Stimulated activated CD4-positive, alpha-beta T cell treated with anti-CD3 and anti-CD28 coated beads, Interleukin-2, amount 100 ng/mL, for 4 hours (primary cell): ENCODE data around the gene ITPR1.
"Not testable (repeated sequence)": the region's sequence is repeated elsewhere in the genome, so short reads cannot be mapped to it uniquely, and the experiment has no call there.

ENCODE experiments used
- DNase-seq: peaks from one replicate; pipeline ENCODE4 v3.0.0-alpha.2; 2020; ENCODE audit warnings: low read depth

The ITPR1 gene

DNA sequence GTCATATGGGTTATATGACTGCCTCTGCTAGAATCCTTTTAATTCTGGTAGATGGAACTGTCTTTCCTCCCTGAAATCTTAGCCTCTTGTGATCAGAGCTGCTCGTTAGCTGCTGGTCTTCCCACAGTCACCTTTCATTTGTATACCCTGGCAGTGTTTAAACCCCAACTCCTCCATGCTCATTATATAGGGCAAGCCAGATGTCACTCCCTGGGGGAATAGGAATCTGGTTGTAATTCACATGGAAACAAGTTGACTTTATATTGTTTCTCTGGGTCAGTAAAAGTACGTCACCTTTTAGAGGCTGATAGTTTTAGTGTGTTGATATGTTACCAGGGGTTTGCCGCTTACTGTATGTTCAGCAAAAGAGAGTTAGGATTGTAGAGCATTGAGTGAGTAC lies 103.5 kb downstream of the ITPR1 start:
- no peak for DNase-seq

DNA sequence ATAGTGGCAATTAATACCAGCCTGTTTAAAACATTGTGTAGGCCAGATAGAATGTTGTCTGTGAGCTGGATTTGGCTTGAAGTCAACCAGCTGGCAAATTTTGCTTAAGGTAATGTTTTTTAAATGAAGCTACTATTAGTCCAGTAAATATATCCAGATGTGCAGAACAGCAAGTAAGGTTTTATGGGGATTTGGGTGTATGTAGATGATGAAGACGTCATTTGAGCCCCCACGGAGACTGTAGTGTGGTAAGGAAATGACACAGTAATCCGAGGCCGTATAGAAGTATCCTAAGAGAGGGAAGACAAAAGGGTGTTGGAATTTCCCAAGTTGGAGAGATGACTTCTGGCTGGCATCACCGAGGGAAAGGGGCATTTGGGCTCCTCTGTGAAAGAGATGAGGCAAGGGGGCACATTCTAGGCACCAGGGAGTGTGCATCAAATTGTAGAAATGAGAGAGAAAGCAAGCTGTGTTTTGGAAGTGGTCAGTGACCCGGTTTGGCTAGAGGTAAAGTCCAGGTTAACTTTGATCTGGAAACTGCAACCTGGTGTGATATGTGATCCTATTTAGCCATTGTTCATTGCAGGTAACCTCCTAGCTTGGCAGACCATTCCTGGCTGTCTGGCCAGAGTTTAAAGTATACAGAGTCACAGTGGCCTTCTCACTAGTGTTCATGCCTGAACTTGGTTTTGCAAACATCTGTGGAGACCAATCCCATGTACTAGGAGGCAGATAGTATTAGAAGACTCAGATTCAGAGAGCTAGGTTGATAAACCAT lies 104.2 kb downstream of the ITPR1 start:
- no peak for DNase-seq

DNA sequence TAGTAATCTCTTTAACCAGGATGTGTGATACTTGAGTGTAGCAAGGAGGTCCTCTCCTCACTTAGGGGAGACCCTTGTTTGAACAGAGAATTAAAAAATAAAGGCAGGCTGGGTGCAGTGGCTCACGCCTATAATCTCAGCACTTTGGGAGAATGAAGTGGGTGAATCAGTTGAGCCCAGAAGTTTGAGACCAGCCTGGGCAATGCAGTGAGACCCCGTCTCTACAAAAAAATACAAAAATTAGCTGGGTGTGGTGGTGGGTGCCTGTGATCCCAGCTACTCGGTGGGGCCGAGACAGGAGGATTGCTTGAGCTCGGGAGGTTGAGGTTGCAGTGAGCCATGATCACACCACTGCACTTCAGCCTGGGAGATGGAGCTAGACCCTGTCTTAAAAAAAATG lies 105.1 kb downstream of the ITPR1 start:
- DNase-seq = not testable (repeated sequence)

DNA sequence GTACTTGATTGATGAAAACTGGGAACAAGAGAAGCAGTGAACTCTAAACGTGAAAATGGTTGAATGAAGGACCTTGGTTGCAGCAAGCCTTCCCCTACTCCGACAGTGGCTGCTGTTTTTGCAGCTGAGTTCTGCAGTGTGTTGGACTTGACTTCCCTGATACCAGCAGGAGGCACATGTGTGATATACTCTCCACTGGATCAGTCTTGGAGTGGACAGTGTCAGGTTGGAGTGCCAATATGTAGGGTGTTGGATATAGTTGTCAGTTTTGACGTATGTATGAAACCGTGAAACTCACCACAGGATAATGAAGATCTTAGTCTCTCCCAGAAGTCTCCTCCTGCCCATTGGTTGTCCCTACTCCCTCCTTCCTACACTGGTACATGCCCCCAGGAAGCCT lies 106.5 kb downstream of the ITPR1 start:
- DNase-seq = no peak

DNA sequence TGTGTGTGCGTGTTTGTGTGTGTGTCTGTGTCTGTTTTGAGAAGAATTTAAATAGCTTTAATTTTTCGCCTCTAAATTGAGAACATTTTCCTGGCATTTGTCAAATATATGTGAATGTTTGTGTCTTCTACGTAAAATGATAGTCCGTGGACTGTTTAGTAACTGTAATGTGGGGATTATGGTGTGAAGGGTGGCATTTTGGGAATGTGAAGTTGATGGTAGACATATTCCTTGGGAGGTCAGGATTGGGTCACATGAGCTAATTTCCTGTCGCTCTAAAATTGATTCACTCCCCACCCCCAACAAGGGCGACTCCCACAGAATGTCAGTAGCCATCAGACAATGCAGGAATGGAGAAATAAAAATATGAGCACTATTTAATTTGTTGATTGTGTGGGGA lies 107.3 kb downstream of the ITPR1 start:
- no peak for DNase-seq

DNA sequence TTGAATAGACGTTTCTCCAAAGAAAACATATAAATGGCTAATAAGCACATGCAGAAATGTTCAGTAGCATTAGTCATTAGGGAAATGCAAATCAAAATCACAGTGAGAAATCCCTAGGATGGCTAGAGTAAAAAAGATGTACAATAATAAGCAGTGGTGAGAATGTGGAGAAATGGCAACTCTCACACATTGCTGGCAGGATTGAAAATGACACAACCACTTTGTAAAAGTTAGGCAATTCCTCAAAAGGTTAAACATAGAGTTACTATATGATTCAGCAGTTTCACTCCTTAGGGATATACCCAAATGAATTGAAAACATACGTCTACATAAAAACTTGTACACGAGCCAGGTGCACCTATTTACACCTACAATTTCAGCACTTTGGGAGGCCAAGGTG lies 108.7 kb downstream of the ITPR1 start:
- DNase-seq = no peak

DNA sequence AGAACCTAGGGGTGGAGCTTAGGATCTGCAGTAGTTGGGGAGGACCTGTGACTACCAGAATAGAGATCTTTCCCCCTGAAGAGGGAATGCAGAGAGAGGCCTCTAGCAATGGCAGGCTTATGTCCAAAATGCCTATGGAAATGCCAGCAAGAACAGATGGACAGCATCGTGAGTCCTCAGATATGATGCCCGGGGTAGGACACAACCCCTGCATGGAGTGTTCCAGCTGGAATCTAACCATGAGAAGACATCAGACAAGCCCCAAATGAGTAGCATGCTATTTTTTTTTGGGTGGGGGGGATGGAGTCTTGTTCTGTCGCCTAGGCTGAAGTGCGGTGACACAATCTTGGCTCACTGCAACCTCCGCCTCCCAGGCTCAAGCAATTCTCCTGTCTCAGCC lies 111.5 kb downstream of the ITPR1 start:
- DNase-seq = no peak

DNA sequence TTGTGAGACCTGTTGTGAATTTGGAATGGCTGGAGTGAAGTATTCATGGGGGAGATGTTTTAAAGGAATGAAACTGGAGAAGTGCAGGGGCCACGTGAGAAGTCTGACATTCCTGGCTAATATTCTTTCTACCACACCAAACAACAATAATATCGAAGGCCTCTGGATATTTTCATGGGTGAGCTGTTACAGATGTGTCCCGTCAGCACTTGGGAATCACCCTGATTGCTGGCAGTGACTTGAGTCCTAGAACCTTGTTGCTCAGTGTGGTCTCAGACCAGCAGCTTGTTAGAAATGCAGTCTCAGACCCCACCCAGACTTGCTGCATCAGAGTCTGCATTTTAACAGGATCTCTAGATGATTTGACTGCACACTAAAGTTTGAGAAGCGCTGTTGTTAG lies 113.8 kb downstream of the ITPR1 start:
- no peak for DNase-seq

DNA sequence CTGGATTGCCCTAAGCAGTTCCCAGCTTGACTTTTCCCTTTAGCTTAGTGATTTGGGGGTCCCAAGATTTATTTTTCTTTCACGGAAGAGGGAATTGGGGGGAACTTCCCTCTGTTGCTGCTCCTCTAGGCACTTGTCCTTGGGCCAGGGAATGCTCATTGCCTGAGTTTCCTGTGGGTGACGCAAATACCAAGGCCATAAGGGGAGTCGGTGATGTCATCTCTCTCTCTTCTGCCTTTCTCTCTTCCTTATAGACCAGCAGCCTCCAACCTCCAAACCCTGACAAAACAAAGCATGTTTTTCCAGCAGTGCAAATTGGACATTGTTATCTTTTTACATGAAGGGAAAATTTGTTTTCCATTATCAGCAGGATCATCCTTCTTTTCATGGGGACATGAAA lies 120.2 kb downstream of the ITPR1 start:
- DNase-seq = no peak

DNA sequence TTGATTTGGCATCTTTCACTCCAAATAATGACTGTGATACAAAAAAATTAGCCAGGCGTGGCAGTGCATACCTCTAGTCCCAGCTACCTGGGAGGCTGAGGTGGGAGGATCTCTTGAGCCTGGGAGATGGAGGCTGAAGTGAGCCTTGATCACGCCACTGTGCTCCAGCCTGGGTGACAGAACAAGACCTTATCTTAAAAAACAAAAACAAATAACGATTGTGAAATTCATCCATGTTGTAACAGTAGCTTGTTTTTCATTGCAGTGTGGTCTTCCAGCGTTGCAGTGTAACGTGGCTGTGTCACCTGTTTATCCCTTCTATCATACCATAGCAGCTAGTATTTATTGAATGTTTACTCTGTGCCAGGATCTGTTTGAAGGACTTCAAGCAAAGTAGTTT lies 120.9 kb downstream of the ITPR1 start:
- no peak for DNase-seq

DNA sequence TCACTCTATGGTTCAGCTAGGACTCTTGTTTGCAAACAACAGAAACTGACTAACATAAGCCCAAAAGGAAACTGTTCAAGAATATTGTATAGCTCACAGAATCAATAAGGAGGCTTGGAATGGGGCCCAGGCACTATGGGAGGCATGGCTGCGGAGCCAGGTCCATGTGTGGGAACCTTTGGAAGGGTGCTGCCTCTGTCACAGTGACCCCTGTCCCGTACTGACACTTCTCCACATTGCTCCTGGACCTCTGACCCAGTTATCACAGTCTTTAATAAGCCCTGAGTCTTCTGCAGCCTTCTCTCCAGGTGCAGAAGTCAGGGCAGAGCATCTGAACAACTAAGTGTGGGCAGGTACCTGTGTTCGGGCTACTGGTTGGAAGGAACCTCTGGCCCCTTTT lies 121.8 kb downstream of the ITPR1 start:
- no peak for DNase-seq

DNA sequence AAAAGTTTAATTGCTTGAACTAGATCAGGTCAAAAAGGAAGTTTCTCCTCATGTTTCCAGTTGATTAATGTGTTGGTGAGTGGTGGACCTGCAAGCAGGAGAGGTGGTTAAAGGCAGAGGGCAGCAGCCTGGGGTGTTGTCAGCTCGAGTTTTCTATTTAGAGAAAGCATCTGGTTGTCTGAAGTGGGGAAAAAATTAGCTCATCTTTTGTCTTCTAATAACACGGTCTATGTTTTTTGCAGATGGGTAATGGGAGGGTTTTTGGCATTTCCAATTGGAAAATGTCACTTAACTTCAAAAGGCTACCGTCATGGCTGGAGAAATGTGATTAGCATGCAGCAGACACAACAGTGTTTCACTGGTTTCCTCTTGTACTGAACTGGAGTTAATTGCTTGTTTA lies 122.6 kb downstream of the ITPR1 start:
- DNase-seq = no peak

DNA sequence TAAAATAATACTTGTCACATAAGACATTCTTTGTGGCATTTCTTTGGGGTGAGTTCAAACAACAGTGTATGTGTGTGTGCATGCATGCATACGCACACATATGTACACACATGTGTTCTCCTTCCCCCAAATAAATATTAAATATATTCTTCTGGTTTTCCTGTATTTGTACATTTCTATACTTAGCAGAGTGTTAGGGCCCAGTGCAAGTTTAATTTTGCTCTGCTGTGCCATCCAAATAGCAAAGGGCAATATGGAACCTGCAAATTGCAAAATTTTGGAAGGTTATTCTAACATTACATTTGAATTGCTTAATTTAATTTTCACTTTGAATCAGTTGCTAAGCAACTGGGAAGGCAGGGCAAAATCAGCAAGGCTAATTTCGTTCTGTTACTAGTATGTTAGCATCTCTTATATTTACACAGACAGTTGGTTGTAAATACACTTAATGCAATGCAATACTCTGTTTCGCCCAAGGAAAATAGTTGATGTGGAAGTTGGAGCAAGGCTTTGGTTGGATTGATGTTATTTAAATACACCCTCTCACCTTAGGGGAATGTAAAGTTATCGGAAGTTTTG lies 130.4 kb downstream of the ITPR1 start:
- DNase-seq = no peak

DNA sequence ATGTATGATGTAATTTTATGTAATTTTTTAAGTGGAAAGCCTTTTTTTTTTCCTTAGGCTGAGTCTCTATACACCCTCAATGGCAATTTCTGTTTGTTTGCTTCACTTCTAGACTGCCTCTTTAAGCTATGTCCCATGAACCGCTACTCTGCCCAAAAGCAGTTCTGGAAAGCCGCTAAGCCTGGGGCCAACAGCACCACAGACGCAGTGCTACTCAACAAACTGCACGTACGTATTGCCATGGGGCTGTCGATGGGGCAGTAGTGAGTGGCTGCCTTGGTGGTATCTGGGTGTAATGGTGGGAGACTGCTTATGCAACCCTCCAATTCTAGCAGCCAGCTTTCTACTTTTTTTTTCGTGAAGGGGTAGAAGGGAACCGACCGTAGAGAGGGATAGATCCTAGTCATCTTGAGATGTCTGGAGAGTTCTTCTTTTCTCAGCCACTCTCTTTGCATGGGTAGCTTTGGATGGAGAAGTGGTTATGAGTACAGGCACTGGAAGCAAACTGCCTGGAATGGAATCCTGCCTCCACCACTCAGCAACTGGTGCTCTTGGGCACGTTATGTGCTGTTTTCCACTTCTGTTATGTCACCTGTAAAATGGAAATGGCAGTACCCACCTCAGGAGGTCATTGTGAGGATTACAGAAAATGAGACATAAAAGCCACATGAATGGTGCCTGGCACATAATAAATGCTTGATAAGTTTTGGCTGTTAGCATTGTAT lies 134.7 kb downstream of the ITPR1 start:
- no peak for DNase-seq

DNA sequence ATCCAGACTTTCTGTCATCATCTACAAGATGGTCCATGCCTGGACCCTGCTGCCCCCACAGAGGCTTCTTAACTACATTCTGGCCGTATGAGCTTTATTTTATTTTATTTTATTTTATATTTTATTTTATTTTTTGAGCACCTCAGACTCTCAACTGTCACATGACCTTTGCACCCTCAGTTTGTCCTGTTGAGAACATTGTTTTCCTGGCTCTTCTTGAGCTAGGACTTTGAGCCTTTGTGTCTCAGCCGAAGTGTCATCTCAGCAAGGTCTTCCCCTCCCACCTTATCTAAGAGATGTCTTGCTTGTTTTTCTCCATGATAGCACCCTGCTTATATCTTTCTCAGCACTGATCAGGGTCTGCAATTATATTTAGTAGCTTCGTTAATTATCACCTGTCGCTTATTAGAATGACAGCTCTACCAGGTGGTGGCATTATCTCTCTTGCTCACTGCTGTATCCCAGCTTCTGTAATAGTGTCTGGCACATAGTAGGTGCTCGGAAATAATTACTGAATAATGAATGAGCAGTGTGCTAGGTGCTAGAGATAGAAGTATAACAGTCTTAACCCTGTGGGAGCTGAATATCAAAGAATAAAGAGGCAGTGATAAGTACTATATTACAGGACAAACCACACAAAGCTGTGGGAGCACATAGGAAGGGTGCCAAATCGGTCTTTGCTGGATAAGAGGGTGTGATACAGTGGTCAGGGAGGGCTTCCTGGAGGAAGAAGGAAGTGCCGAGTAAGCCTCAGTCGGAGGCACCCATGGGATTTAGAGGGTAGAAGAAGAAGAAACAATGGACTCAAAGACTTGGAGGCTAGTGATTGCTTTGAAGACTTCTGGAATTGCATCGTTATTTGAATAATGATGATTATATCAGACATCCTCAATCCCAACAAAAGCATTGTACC lies 136.2 kb downstream of the ITPR1 start:
- no peak for DNase-seq

DNA sequence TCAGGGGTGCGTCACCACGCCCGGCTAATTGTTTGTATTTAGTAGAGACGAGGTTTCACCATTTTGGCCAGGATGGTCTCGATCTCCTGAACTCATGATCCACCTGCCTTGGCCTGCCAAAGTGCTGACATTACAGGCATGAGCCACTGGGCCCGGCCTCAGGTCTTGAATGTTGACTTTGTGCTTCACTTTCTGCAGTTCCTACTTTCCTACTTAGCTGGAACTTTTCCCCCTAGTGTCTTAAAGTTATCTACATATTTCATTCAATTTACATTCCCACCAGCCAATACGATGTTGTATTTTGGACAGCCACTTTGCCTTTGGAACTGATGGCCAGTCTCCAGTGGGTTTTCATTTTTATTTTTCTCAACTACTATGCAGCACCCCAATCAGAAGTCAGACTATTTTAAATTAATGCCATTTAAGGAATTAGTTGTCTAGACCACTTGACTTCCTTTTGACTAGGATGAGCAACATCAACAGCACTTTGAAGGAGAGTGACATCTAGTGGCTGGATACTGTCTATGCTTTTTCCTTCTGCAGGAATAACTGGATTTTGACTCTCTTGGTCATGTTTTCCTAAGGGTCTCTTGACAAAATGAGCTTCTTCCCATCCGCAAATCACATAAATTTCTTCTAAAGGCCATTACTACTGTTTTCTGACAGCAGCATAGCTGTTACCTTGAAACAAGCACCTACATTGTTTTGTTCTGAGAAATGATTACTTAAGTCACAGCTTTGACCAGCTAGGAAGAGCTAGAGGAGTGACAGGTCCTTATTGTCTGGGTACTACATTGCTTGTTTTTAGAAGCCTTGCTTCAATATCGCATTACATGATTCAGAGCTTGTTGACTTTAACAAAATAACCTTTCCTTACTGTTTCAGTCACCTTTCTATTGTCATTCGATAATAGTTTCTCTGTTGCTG lies 140.2 kb downstream of the ITPR1 start:
- DNase-seq = no peak

DNA sequence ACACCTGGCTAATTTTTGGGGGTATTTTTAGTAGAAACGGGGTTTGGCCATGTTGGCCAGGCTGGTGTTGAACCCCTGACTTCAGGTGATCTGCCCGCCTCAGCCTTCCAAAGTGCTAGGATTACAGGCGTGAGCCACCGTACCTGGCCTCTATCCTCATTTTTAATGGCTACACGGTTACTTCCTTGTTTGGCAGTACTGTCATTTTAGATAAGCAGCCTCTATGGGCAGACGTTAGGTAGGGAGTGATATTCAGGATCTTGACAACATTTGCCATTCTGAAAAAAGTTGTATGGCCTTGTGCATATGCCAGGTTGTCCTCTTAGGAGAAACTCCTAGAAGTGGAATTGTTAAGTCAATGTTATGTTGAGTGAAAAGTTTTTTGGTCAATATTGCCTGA lies 141.7 kb downstream of the ITPR1 start:
- DNase-seq = no peak

DNA sequence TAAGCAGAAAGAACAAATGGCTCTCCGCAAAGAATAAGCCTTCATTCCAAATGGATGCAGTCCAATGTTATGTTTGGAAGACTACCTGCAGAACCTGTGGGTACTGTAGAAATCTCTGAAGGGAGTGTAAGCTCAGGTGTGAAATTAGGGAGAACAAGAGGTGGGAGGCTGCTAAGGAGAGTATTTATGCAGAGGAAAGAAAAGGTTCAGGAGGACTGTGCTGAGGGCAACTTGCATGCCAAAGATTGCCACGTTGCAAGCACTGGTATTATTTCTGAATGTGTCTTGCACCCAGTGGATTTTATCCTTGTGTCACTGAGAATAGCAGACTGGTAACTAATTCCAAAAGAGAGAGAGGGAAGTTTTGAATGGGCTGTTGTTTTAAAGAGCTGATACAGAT lies 144.1 kb downstream of the ITPR1 start:
- DNase-seq = no peak

DNA sequence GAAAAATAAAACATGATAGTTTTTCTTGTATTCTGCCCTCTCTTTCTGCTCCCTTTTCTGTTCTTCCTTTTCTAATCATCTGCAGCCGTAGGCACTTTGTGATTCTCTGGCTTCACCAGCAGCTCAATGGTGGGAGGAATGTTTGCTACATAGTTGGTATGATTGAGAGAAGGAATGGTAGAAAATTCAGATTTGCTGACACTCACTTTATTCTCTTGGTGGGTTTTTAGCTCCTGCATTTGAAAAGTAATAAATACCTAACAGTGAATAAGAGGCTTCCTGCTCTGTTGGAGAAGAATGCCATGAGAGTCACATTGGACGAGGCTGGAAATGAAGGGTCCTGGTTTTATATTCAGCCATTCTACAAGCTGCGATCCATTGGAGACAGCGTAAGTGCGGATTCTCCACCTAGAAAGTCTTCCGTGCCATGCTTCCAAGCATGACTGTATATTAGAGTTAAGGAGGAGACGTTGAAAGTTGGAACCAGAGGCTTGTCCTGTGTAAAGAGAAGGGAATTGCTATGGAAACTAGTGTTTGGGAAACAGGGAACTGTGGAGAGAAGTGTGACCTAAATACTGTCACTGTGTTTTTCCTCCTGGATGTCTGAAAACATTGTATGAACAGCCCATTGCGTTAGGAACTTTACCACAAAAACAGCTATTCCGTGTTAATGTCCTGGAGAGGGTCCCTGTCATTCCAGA lies 148.9 kb downstream of the ITPR1 start:
- DNase-seq = no peak

DNA sequence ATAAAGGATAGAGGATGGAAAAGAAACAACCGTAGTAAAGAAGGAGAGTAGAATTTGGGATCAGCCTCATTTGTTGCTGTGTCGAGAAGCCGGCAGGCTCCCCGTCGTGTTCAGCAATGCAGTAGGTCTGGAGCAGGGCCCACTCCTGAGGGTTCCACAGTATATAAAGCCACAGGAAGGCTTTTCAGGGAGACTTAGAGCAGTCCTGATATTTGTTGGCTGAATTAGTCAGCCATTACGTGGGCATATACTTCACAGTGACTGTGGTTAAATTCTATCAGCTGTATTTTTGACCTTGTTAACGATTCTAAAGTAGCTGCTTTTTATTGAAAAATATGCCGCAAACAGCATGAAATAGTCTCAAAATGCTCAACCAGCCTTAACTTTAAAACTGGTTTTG lies 149.5 kb downstream of the ITPR1 start:
- no peak for DNase-seq
